LNCAP (cell line): Measurements from ENCODE around the gene ERBB2.

Experiments used
- CTCF ChIP-seq: fragments of 450-650 bp; IDR thresholded peaks from 2 replicates; pipeline ENCODE4 v1.5.1; 2017; ENCODE audit warnings: mild to moderate bottlenecking

ERBB2 gene

DNA sequence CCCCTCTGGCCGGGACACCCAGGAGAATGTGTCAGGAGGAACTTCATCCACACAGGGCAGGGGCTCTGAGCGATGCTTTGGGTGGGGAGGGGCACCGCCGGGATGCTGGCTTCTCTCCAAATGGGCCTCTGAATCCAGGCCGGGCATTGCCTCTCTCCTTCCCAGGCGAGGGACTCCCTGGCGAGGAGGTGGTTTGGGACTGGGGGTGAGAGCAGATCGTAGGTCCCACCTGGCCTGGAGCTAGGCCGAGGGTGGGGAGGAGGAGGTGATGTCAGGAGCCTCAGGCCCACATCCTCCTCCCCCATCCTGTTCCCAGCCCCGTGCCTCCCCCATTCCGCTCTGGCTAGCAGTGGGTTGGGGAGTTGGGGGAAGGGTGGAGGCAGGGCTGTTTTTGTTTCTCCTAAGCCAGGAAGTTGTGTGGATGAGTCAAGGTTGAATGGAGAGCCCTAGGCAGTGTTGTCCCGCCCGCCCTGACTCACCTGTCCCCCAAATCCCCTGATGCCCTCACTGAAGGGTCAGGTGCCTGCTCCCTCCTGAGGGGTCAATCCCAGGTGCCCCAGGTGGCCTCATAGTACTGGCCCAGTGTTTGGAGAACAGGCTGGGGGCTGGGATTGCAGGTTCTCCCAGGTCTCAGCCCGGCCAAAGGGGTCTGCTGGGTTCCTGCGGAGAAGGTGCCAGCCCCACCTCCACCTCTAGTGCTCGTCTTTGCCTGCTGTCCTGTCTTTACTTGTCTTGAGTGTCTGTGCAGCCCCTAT lies 40.7 kb downstream of the ERBB2 start:
- TF ChIP-seq CTCF: no peak

DNA sequence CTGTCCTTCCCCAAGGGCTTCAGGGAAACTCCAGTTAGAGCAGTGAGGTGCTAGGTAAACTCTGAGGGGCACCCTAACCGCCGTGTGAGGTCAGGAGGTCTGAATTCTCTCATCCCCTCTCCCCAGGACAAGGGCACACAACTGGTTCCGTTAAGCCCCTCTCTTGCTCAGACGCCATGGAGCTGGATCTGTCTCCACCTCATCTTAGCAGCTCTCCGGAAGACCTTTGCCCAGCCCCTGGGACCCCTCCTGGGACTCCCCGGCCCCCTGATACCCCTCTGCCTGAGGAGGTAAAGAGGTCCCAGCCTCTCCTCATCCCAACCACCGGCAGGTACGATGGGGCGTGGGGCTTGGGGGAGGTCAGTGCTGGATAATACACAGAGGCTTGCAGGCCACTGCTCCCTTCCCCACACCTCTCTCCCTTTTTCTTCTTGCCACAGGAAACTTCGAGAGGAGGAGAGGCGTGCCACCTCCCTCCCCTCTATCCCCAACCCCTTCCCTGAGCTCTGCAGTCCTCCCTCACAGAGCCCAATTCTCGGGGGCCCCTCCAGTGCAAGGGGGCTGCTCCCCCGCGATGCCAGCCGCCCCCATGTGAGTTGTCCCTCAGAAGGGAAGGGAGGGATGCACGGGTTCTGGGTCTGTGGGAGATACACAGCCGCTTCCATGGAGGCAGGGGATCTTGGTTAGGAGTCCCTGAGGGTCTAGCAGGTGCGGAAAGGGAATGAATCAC lies 42.4 kb downstream of the ERBB2 start:
- TF ChIP-seq CTCF: no peak

- TF ChIP-seq CTCF: no peak
These were observed 43.1 kb downstream of the ERBB2 start for GRCh38 chr17:39742856-39743436.

GRCh38 chr17:39744075-39744835 lies 44.4 kb downstream of the ERBB2 start:
- no peak for TF ChIP-seq CTCF

DNA sequence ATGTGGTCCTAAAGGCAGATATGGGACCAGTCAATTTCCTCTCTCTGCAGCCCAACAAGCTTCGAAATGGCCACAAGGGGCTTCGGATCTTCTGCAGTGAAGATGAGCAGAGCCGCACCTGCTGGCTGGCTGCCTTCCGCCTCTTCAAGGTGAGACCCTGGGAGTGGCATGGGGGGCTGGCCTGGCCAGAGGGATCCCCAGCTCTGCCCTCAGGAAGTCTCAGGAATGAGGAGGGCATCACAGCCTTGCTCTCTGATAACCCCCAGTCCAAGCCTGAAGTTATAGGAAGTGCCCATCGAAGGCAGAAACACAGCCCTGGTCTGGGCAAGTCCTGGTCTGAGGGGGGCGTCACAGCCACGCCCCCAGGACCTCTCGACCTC lies 45.0 kb downstream of the ERBB2 start:
- no peak for TF ChIP-seq CTCF

GRCh38 chr17:39745335-39746144 lies 45.7 kb downstream of the ERBB2 start:
- TF ChIP-seq CTCF: no peak

DNA sequence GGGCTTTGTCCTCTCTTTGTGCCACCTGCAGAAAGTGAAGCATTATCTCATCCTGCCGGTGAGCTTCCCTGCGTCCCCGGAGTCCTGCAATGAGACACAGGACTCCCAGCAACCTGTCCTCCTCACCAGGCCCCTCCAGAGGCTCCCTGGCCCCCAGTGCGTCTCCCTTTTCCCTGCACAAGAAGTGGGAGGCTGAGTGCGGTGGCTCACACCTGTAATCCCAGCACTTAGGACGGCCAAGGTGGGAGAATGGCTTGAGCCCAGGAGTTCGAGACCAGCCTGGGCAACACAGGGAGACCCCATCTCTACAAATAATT lies 46.2 kb downstream of the ERBB2 start:
- TF ChIP-seq CTCF: no peak
